ENCODE data around the gene CLIP2.
A peak's percentile ranks its signal among the peaks of the same experiment; 100 is the strongest.
"Not testable (repeated sequence)": the region's sequence is repeated elsewhere in the genome, so short reads cannot be mapped to it uniquely, and the experiment has no call there.

CLIP2 gene

DNA sequence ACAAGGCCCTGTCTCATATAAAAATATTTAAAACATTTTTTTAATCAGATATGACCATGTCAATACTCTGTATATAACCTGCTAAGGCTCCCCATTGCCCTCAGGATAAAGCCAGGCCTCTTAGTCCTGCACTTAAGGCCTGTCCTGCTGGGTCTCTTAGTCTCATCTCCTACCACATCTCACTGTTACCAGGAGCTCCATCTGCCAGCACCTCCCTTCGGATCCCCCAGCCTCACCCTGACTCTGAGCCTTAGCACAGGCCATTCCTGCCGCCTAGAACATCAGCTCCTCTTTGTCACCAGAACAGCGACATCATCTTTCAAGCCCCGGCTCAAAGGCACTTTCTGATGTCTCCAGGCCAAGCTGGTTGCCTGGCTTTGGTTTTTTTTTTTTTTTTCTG is 138.8 kb downstream of the CLIP2 start:
- TF ChIP-seq, protein P1, sequence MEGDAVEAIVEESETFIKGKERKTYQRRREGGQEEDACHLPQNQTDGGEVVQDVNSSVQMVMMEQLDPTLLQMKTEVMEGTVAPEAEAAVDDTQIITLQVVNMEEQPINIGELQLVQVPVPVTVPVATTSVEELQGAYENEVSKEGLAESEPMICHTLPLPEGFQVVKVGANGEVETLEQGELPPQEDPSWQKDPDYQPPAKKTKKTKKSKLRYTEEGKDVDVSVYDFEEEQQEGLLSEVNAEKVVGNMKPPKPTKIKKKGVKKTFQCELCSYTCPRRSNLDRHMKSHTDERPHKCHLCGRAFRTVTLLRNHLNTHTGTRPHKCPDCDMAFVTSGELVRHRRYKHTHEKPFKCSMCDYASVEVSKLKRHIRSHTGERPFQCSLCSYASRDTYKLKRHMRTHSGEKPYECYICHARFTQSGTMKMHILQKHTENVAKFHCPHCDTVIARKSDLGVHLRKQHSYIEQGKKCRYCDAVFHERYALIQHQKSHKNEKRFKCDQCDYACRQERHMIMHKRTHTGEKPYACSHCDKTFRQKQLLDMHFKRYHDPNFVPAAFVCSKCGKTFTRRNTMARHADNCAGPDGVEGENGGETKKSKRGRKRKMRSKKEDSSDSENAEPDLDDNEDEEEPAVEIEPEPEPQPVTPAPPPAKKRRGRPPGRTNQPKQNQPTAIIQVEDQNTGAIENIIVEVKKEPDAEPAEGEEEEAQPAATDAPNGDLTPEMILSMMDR (IDR thresholded peaks at IDR 0.05; ENCODE audit: low read length, missing control alignments) = no peak
- DNase-seq (ENCODE audit: low read depth) = no peak
- H3K4me3 ChIP-seq (replicated peaks; ENCODE audit: low read depth, low read length) = no peak overlapping the region

- H3K4me3 ChIP-seq (replicated peaks; ENCODE audit: low read depth, low read length) = no peak overlapping the region
- DNase-seq (ENCODE audit: low read depth) = peak; percentile 73
- TF ChIP-seq, protein P1 (IDR thresholded peaks at IDR 0.05; ENCODE audit: low read length, missing control alignments) = no peak
Measured at GRCh38 chr7:74429153-74429747, 140.0 kb downstream of the CLIP2 start.

GRCh38 chr7:74430409-74430808 is 141.2 kb downstream of the CLIP2 start:
- not testable (repeated sequence) for H3K4me3 ChIP-seq (replicated peaks; ENCODE audit: low read depth, low read length); DNase-seq (ENCODE audit: low read depth)

DNA sequence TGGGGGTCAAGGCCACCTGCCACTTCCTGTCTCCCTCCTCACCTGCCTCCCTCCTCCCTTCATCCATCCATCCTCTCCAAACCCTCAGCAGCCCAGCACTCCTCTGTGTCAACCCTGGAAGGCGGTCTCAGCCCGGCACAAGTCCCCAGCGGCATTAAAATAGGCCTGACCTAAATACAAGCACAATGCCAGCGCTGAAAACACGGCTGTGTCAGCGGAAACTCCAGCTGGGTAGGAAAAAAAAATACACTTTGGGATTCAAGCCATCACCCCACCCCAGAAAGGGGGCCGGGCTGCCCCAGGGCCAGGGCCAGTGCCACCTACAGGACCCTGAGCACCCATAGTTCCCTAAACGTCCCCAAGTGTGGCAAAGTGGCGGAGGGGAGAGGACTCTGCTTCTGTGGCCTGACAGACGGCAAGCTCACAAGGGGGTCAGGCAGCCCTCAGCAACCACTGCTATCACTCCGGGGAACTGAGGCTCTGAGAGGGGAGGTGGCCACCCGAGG is 141.8 kb downstream of the CLIP2 start:
- H3K4me3 ChIP-seq (replicated peaks; ENCODE audit: low read depth, low read length) = no peak overlapping the region
- TF ChIP-seq, protein P1 (IDR thresholded peaks at IDR 0.05; ENCODE audit: low read length, missing control alignments) = no peak
- no peak for DNase-seq (ENCODE audit: low read depth)

GRCh38 chr7:74437291-74437571 is 148.0 kb downstream of the CLIP2 start:
- not testable (repeated sequence) for DNase-seq (ENCODE audit: low read depth); H3K4me3 ChIP-seq (replicated peaks; ENCODE audit: low read depth, low read length)

DNA sequence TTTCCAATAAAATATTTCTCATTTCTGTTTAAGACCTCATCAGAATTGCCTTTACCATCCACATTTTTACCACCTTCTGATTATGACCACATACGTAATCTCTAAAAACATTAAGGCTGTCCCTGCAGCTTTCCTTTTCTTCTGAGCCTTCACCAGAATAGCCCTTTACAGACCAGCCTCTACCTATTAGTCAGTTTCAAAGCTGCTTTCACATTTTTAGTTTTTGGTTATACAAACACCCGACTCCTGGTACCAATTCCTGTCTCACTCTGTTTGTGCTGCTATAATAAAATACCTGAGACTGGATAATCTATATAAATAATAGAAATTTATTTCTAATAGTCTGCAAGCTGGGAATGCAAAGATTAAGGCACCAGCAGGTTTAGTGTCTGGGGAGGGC is 149.1 kb downstream of the CLIP2 start:
- DNase-seq (ENCODE audit: low read depth) = no peak
- TF ChIP-seq, protein P1 (IDR thresholded peaks at IDR 0.05; ENCODE audit: low read length, missing control alignments) = no peak
- H3K4me3 ChIP-seq (replicated peaks; ENCODE audit: low read depth, low read length) = no peak overlapping the region

DNA sequence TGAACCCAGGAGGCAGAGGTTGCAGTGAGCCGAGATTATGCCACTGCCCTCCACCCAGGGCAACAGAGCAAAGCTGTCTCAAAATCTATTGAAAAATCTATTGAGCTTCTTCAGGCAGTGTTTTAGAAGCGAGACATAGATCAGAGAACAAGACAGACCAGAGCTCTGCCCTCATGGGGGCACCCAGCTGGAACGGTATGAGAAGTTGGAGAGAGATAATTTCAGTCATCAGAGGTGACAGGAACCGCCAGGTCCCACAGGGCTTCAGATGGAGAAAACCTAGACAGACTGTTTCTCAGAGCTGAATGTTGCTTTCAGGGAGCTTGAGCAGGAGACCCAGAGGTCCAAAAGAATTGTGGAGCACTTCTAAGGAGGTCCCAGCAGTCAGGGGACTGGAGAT is 150.3 kb downstream of the CLIP2 start:
- TF ChIP-seq, protein P1 (IDR thresholded peaks at IDR 0.05; ENCODE audit: low read length, missing control alignments) = no peak
- no peak overlapping the region for H3K4me3 ChIP-seq (replicated peaks; ENCODE audit: low read depth, low read length)
- DNase-seq (ENCODE audit: low read depth) = no peak

GRCh38 chr7:74440143-74440542 is 150.9 kb downstream of the CLIP2 start:
- DNase-seq (ENCODE audit: low read depth); H3K4me3 ChIP-seq (replicated peaks; ENCODE audit: low read depth, low read length): not testable (repeated sequence)

- TF ChIP-seq, protein P1 (IDR thresholded peaks at IDR 0.05; ENCODE audit: low read length, missing control alignments) = no peak
- no peak overlapping the region for H3K4me3 ChIP-seq (replicated peaks; ENCODE audit: low read depth, low read length)
- DNase-seq (ENCODE audit: low read depth) = no peak
Measured at GRCh38 chr7:74441801-74442200, 152.6 kb downstream of the CLIP2 start.
